NCI-H2227 (cell line): ENCODE results near the gene TTC7B.

Experiments
- DNase-seq: peaks from one replicate; lab custom pipeline; 2025; ENCODE audit not compliant: unreplicated experiment; lab: John Stamatoyannopoulos, UW

Gene TTC7B

GRCh38 chr14:90742729-90743128 lies 73.5 kb downstream of the TTC7B start:
- DNase-seq = no peak

- DNase-seq = no peak
Observed at GRCh38 chr14:90742252-90742651, 74.0 kb downstream of the TTC7B start.

- DNase-seq = no peak
Observed at GRCh38 chr14:90741682-90741946, 74.6 kb downstream of the TTC7B start.

DNA sequence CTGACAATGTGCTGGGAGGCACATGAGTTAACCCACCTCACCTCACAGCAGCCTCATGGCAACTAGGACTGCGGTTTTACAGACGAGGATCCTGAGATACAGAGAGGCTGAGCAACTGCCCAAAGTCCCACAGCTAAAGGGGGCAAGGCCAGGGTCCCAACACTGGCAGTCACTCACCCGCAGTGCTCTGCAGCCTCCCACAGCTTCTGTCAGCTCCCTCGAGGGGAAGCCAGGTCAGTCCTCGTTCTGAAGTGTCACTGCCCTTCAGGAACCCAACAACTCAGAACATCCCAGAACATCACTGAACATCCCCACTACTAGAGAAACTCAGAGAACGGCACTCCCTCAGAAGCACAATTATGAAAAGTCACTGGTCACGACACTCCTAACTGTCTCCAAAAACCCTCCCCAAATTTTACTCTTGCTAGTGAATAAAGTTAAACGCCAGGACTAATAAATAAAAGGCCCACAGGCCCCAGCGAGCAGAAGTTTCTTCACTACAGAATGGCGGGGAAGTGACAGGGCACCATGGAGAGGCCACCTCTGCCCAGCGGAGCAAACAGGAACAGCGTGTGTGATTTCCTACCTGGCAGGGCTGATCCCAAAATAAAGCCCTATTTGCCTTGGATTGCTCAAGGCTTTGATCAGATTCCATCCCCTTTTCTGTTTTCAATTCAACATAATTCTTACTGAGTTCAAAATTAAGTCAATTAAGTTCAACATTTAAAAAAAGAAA lies 75.1 kb downstream of the TTC7B start:
- no peak for DNase-seq

- DNase-seq = no peak
Observed at GRCh38 chr14:90740081-90740480, 76.1 kb downstream of the TTC7B start.

DNA sequence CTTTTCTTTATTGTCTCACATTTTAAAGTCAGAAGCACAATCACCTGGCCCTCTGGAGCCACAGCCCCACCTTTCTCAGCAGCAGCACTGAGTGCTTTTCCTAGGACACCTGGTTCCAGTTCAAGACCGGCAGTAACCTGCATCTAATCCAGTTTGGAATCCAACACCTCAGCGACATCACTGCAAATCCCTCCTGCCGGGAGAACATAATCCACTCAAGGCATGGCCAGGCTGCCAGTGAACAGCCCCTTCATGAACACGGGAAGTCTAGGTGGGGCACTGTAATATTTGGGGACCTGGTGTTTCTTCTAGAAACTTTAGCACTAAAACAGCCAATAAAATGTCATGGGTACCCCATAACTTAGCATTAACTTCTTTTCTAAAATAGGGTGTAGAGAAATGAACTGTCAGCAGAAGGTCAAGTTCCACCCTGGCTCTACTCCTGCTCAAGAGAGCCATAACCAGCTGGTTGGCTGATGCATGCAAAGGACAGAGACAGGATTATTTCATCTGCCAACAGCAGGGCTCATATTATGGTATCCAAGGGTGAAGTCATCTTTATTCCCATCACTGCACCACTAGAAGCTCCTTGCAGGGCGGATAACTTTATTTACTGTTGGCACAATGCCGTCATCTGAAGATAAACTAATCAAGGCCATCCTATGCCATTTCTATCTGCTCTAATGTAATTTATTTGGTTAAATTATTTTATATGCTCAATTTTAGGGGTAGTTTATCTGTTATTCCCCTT lies 76.7 kb downstream of the TTC7B start:
- no peak for DNase-seq

GRCh38 chr14:90733139-90733808 lies 83.0 kb downstream of the TTC7B start:
- no peak for DNase-seq

GRCh38 chr14:90732718-90733117 lies 83.5 kb downstream of the TTC7B start:
- DNase-seq = no peak

DNA sequence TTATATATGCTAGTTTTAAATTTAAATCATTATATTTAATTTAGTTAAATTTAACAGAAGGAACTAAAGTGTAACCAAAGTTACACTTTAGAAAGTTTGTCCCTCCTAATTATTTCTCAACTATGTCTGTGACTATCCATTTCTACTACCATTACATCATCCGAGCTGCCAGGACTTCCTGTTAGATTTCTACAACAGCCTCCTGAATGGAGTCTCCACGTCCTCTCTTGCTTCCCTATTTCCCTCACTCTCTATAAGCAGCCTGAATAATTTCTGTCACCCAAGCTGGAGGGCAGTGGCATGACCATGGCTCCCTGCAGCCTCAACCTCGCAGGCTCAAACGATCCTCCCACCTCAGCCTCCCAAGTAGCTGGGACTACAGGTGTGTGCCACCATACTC lies 84.1 kb downstream of the TTC7B start:
- no peak for DNase-seq

DNA sequence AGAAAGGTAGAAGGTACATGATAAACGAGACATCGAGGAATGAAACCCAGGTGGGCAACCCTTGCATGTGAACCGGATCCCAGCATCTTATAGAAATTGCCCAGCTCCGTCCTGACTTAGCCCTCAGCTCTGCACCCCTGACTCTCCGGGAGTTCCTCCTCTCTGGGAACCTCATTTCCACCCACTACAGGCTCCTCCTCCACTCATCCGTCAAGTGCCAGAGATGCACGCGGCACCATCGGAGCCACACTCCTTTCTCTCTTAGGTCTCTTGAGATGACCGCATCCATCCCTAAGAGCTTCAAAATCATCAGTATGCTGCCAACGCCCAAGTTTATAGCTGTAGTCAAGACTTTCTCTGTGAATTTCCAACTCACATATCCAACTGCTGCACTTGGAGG lies 84.7 kb downstream of the TTC7B start:
- DNase-seq = no peak

DNA sequence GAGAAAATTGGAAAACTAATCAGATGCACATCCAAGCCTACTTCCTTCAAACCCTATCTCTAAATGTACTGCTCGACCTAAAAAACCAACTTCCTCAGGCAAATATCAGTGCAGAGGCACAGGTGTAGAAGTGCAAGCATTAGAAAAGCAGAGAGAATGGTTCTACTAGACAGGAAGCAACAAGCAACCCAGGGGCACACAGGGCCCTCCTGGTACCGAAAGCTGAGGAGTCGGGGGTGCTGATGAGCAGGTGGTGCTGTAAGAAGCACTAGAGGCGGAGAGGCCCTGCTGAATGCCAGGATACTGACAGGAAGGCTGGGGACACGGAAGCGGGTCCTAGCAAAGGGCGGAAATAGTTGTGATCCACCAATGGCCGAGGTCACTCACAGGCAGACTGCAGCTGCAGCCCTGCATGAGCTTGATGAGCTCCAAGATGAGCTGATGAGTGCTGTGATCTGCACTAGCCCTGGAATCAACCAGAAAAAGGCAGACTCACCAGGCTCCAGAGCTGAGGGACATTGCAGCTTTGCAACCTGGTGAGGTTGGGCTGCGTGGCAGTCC lies 85.9 kb downstream of the TTC7B start:
- no peak for DNase-seq

DNA sequence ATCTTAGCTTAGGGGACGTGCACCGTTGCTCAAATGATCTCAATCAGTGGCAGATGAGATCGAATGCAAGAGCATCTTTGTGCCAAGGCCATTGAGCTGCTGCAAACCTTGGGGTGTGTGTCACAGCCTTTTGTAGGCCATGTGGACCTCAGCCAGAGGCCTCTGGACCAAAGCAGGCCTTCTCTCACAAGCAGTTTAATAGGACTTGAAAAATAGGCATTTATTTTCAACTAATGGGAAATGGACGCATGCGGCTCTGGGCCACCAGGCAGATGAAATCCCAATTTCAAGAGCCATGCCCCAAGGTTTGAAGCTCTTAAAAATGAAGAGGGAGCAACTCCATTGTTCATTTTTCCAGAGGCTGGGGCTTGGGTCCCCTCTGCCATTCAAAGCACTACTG lies 87.3 kb downstream of the TTC7B start:
- no peak for DNase-seq

DNA sequence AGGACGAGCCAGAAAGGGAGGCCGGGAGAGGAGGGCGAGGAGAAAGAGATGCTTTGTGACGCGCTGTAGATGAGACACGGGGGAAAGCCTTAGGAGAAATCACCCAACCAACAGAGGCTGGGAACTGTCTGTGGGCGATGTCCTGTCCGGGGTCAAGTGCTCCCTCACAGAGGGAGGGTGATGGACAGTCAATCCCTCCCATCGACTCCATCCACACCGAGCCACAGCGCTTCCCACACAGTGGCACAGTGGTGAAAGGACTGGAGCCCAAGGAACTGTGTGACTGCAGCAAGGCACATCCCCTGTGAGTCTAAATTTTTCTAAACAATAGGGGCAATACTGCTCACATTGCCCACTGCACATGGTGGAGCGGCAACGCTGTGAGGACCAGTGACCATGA lies 89.1 kb downstream of the TTC7B start:
- no peak for DNase-seq

DNA sequence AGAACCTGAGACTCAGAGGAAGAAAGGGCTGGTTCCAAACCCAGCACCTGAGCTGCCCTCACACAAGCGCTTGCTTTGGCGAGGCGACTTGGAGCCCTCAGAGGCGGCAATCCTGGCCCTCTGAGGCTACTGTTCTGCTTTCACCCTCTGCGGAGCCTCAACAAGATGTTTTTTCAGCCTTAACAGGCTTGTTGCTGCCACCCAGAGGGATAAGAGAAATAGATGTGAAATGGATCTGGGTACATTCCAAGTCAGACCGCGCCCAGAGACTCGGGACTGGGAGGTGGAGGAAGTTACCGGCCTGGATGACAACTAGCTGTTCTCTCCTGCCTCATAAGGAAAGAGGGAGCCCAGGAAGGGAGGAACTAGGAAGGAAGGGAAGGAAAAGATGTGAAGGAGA lies 89.6 kb downstream of the TTC7B start:
- no peak for DNase-seq

- DNase-seq = no peak
Observed at GRCh38 chr14:90724866-90725265, 91.4 kb downstream of the TTC7B start.

GRCh38 chr14:90722590-90722989 lies 93.6 kb downstream of the TTC7B start:
- no peak for DNase-seq

- DNase-seq = no peak
Observed at GRCh38 chr14:90721619-90722305, 94.5 kb downstream of the TTC7B start.

GRCh38 chr14:90720832-90721231 lies 95.4 kb downstream of the TTC7B start:
- no peak for DNase-seq

DNA sequence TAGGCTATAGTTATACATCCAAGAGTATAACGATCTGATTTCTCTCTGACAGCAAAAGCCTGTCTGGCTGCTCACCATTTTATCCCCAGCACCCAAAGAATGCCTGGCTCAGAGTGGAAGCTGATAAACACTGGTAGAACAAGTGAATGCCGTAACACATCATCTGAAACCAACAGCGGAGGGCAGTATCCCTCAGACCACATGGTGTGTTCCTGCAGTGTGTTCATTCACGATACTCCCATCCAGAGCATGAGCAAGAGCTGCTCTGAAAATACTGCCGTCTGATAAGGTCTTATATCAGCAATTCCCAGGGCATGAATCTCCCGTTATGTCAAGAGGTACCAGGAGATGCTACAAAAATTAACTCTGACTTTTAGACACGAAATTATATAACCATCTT lies 95.9 kb downstream of the TTC7B start:
- no peak for DNase-seq

DNA sequence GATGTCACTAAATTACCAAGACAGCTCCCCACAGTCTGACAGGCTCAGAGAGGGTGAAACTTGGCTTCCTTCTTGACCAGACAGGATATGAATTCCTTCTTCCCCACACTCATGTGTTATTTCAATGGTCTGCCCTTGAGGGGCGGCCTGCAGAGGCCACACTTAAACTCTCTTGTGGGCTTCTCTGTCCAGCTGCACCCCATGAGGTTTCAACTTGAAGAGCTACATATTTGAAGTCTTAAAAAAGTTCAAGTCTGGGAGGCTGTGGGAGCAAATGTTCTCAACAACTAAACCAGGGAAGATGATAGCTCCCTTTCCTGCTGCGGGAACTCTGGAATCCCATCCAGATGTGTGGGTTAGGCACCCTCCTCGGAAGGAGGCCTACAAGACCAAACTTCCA lies 98.3 kb downstream of the TTC7B start:
- DNase-seq = no peak

- no peak for DNase-seq
Observed at GRCh38 chr14:90715993-90716392, 100.2 kb downstream of the TTC7B start.

- no peak for DNase-seq
Observed at GRCh38 chr14:90715495-90715894, 100.7 kb downstream of the TTC7B start.
